ENCODE measurements around the gene FCMR.
A peak's percentile ranks its signal among the peaks of the same experiment; 100 is the strongest.

Gene FCMR

GRCh38 chr1:206922524-206922923 lies 783 bp upstream of the FCMR start:
- DNase-seq: no peak

DNA sequence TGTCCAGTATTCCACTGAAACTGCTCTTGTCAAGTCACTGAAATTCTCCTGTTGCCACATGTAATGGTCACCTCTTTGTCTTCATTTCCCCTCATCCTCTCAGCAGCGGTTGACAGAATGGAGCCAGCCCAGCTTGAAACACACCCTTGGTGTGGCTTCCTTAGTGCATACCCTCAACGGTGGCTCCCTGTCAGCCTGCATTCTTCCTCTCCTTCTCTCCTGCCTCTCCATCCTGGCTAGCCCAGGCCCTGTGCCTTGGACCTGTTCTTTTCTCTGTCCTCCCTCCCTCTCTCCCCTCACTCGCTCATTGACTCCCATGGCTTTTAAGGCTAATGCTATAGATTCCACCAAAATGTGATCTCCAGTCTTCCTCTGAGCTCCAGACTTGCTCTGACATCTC lies 3.7 kb downstream of the FCMR start:
- DNase-seq: no peak

DNA sequence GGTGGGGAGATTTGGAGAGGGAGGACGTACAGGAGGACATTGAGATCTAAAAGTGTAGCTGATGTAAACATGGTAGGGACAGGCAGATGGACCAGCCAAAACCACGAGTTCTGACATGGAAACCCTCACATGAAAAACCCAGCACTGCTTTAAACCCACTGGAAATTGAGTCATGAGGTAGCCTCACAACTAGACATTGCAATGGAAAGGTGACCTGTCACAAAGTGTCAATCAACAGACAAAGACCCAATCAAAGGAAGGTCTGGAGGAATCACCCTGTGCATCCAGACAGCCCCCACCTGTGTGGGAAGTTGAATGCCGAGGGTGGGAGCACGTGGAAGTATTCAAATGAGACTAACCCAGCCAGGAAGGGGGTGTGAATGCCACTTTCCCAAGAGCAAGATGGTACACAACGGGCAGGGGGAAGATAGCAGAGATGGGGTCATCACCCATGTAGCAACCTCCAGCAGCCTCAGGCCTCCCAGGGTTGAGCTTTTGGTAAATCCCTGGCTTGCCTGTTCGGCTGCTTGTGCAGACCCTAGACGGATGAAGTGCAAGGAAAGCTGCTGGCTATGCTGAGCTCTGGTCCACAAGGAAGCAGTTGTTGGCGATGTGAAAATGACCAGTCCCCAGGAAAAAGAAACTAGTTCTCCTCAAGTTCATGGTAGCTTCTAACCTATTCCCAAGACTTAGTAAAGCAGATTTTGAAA lies 5.6 kb downstream of the FCMR start:
- no peak for DNase-seq

GRCh38 chr1:206915030-206915735 lies 6.6 kb downstream of the FCMR start:
- DNase-seq: no peak

- no peak for DNase-seq
These were observed 7.8 kb downstream of the FCMR start for GRCh38 chr1:206913766-206914537.

DNA sequence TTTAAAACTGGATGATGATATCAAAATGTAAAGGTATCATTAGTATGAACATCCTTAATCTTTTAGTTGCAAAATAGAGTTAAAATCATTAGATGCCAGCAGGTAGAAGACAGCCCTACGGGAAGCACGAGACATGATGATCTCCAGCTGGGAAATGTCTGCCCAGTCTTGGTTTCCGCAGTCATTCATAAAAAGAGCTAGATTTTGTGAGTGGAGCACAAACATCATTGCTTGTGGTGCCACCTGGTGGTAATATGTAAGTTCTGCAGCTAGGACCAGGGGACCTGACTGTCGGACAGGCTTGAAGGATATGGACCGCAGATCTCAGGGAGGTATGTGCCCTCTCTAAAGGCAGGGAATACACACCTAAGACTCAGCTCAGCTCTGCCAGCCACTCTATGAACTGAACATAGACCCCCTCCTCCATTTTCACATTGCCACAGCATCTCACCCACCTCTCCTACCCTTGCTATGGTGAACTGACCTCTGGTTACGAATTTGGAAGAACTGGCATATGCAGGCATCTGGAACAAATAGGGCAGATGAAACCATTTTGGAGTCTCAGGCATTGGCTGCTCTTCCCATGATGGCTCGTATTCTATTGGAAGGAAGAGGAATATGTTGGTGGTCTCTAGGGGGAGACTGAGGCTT lies 9.2 kb downstream of the FCMR start:
- peak in 1 of 2 donors; percentile 66 for DNase-seq

- DNase-seq: peak in 1 of 2 donors; percentile 53
These were observed 10.6 kb downstream of the FCMR start for GRCh38 chr1:206911064-206911663.

- DNase-seq: no peak
These were observed 11.8 kb downstream of the FCMR start for GRCh38 chr1:206909883-206910318.

DNA sequence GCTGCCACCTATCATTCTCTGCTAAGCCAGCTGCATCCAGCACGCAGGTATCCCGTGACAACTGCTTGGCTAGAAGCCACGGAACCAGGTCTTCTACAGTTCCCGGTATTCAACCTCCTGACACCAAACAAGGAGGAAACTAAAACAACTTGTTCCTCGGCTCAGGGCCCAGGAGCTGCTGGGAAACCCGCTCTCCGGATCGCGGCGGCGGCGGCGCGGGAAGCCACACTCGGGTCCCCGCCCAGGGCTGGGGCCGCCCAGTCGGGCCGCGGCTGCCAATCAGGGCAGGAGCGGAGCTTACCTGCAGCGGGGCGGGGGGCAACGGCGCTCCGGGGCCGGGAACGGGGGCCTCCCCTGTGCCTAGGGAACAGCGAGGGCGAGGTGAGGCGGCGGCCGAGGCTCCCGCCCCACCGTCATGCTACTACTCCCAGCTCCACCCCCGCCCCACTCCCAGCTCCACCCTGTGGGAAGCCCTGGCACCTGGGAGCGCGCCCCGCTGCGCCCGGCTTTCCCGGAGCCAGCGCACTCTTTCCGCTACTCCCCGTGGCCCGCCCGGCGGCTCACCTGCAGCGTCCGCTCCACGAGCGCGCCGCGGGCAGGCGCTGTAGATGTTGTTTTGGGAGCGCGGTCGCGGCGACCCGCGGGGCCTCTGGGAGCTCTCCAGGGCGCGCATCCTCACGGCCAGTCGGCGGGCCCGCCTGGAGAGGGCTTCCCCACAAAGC lies 12.4 kb downstream of the FCMR start:
- no peak for DNase-seq

DNA sequence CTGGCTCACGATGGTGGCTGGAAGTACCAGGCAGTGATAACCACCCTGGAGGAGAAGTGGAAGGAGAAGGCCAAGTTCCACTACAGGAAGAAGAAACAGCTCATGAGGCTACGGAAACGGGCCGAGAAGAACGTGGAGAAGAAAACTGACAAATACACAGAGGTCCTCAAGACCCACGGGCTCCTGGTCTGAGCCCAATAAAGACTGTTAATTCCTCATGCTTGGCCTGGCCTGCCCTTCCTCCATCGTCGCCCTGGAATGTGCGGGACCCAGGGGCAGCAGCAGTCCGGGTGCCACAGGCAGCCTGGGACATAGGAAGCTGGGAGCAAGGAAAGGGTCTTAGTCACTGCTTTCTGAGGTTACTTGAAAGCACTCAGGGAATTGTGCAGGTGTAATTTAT lies 13.7 kb downstream of the FCMR start:
- no peak for DNase-seq

- no peak for DNase-seq
These were observed 14.3 kb downstream of the FCMR start for GRCh38 chr1:206907304-206907991.

- peak in 1 of 2 donors; percentile 42 for DNase-seq
These were observed 16.2 kb downstream of the FCMR start for GRCh38 chr1:206905295-206906164.

DNA sequence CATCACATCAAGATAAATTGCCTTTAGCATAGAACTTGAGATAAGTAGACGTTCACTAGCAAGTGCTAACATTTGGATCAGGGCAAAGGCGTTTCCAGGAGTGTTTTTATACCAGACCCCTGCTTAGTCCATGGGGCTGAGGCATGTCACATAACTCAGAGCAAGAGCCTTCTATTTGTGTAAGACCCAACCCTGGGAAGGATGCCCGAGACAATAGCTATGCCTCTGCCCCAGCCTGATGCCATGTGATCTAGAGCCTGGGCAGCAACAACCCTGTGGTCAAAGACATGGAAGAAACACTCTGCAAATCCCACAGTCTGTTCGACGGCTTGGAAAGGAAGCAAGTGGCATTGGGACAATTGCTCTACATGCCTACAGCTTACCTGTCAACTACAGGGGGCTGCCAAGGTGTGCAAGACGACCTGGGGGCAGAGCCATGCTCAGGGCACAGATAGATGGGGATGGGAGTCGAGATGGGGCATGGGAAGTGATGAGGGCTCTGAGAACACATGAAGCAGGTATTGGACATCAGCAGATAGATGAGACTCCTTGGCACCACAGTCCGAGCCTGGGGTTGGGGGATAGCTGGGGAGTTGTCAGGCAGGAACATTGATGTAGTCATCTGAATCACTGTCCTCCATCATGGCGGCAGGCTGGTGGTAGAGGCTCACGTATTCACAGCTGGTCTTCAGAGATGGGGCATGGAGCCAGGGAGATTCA lies 17.2 kb downstream of the FCMR start:
- DNase-seq: no peak

GRCh38 chr1:206903687-206904086 lies 18.1 kb downstream of the FCMR start:
- no peak for DNase-seq

- DNase-seq: no peak
These were observed 19.0 kb downstream of the FCMR start for GRCh38 chr1:206902702-206903101.

- DNase-seq: no peak
These were observed 19.8 kb downstream of the FCMR start for GRCh38 chr1:206901944-206902343.

- DNase-seq: no peak
These were observed 21.6 kb downstream of the FCMR start for GRCh38 chr1:206900149-206900548.

DNA sequence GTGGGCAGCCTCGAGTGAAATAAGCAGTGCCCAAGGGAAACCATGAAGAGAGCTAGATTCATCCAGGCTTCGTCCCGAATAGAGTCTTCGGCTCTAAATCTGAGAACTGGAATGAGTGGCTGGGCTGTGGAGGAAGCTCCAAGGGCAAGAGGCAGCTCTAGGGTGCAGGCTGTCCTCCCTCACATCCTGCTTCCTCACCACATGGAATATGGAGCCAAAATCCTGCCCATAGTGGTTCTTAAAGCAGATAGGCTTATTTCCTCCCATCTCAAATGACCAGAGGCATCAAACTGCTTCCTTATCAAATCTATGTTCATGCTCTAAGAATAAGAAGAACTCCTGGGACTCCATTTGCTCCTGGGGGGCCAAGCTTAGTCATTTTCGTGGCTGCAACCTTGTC lies 22.0 kb downstream of the FCMR start:
- DNase-seq: no peak

DNA sequence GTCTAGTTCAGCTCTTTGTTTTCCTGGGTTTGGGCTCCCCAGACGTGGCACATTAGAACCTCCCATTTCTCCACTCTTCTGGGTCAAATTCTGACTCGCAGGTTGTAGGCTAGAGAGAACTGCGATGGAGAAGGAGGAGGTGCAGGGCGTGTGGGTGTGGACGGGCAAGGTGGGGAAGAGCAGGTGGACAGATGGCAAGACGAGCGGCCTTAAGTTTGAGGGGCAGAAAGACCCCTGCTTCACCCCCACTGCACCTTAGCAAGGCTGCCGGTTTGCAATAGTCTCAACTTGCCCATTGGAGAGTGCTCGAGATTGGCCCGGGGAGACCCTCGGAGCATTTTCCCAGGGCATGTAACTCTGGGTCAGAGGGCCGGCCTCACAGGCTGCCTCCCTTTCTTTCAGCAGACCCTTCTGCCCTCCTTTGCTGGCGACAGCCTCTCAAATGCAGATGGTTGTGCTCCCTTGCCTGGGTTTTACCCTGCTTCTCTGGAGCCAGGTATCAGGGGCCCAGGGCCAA lies 22.8 kb downstream of the FCMR start:
- no peak for DNase-seq

All from bone marrow (tissue), 2 donors.